Erythroblast (primary cell): ENCODE results near the gene AKR1C1.
"Not testable (repeated sequence)": the region's sequence is repeated elsewhere in the genome, so short reads cannot be mapped to it uniquely, and the experiment has no call there.

Experiments
- GATA1 ChIP-seq: IDR thresholded peaks from 2 replicates; pipeline ENCODE4 v1.6.1; 2011; ENCODE audit warnings: low read depth, mild to moderate bottlenecking, control low read depth, low read length, moderate library complexity
- POLR2A ChIP-seq: IDR thresholded peaks from 2 replicates; pipeline ENCODE4 v1.6.1; 2011; ENCODE audit warnings: mild to moderate bottlenecking, low read length

DNA sequence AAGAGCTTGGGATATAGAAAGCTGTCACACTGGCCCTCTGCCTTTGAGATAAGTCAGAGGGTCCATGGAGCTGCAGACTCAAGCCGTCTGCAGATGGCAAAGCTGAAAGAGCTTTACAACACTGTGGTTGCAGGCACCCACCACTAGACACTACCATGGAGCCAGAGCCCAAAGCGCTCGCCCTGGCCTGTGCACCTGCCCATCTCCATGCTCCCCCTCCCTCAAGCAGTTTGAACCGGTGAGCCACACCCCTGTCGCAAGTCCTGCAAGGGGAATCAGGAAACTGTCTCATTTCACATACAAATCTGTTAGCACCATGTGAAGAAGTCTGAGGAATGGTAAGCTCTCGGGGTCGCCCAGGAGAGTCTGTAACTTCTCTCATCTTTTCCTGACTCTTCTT is 46.8 kb downstream of the AKR1C1 start:
- TF ChIP-seq POLR2A, GATA1: not testable (repeated sequence)
